GM18867 (cell line): Measurements from ENCODE around the gene CCDC15.

Experiments
- ATAC-seq: cut with Tn5 transposase; IDR thresholded peaks from one replicate; pipeline ENCODE4 v1.9.1; 2021; ENCODE audit warnings: mild to moderate bottlenecking, moderate library complexity; ENCODE audit not compliant: unreplicated experiment

CCDC15 gene

DNA sequence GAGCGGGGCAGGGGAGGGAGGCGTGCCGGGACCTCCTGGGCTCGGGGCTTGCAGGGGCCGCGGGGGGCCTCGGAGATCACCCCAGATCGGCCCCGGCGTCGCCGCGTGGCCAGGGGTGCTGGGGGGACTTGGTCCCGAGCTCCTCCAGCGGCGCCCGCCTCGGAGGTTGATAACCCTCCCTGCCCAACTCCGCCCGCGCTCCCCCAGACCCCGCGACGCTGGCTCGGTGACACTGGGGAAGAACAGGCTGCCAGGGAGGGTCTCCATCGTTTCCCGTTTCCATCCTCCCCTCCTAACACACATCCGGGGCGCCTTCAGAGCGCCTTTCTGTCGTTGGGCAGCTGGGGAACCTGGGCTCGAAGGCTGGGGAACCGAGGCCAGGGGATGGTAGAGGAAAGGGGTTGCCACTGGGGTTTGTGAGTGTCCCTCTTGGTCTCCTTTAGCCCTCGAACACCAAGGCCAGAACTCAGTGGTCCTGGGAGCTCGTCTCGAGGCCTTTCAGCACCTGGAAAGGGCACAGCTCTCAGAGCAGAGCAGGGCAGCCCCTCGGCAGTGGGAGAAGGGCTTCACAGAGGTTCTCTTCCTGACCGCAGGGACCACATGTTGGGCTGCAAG is 109.5 kb downstream of the CCDC15 start:
- peak; percentile 21 for ATAC-seq

DNA sequence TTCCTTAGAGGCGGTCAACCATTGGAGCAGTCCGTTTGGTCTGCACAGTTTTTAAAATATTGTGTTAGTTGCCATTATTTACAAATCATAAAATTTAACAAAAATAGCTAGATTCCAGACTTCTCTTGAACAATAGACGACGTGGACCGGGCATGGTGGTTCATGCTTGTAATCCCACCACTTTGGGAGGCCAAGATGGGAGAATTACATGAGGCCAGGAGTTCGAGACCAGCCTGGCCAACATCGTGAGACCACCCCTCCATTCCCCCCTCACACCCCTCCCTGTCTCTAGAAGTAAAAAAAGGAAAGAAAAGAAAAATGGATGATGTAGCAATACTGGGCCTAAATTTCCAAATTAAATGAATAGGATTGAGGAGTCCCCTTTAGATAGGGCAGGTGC is 110.1 kb downstream of the CCDC15 start:
- ATAC-seq: no peak

GRCh38 chr11:125068368-125068767 is 114.4 kb downstream of the CCDC15 start:
- ATAC-seq: no peak

DNA sequence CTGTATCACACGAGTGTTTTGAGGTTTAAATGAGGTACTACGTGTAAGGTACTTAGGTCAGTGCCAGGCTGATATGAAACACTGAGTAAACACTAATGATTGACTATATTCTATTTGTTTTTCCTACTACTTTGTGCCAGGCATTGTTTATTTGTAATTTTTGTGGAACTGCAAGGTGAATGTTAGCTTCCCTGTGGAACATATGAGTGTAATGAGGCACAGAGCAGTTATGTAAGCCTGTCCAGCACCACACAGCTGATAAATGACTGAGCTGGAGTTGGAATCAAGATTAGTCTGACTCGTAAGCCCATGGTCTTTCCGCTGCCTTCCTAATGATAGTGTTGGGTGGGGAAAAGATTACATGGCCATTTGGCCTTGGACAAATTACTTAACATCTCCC is 115.0 kb downstream of the CCDC15 start:
- no peak for ATAC-seq

GRCh38 chr11:125069796-125070195 is 115.8 kb downstream of the CCDC15 start:
- no peak for ATAC-seq

DNA sequence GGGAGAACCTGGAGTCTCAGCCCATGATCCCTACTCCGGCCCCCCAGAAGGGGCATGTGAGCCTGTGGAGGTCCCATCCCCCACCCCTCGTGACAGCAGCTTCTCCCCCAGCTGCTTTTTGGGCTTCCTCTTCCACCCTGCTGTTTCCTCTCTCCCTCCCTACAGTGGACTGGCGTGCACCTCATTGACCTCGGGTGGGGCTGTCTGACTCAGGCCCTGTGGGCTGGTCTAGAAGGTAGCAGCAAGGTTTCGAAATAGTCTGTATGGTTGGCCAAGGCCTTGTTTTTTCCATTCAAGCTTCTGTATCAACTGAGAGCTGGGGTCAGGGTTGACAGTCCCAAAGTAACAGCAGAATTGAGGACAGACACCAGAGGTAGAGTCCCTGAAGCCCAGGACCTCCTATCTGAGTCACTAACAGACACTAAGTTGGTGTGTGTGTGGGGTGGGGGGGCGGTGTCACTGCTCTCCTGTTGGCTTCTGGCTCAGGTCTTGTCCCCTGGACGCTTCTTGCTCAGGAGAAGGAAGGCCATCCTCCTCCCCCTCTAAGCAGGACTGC is 116.8 kb downstream of the CCDC15 start:
- peak; percentile 66 for ATAC-seq

- ATAC-seq: no peak
These were observed 117.4 kb downstream of the CCDC15 start for GRCh38 chr11:125071435-125071834.

- no peak for ATAC-seq
These were observed 117.8 kb downstream of the CCDC15 start for GRCh38 chr11:125071846-125072217.

DNA sequence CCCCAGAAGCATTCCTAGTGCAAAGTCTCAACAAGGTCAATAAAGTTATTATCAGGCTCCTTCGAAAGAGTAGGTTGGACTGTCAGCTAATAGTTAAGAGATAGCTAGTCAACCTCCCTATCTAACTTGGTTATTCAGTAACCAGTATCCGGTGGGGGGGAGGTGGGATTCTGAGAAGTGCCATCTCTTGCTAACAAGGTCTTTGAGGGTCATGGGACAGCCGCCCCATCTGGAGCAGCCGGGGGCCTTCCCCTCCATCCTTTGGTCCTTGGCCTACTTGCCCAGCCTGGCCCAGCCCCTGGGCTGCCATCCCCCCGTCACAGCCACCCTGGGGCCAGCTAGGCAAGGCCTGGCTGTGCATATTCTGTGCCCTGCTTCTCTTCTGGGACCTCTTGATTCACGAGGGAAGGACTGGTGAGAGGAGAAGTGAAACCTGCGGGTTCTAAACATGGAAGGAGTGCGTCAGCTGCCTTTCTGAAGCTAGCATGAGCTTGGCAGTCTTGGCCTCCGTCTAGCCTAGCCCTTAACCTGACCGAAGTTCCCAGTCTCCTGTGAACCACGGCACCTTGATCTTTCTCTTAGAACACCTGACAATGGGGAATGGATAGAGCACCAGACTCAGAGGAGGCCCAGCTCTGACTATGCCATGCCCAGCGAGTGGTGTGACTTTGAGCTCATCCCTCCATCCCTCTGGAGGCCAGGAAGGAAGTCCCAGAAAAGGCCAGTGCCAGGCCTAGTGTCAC is 118.4 kb downstream of the CCDC15 start:
- peak; percentile 76 for ATAC-seq

- ATAC-seq: no peak
These were observed 119.1 kb downstream of the CCDC15 start for GRCh38 chr11:125072961-125073590.

GRCh38 chr11:125073616-125074483 is 119.8 kb downstream of the CCDC15 start:
- peak; percentile 21 for ATAC-seq

DNA sequence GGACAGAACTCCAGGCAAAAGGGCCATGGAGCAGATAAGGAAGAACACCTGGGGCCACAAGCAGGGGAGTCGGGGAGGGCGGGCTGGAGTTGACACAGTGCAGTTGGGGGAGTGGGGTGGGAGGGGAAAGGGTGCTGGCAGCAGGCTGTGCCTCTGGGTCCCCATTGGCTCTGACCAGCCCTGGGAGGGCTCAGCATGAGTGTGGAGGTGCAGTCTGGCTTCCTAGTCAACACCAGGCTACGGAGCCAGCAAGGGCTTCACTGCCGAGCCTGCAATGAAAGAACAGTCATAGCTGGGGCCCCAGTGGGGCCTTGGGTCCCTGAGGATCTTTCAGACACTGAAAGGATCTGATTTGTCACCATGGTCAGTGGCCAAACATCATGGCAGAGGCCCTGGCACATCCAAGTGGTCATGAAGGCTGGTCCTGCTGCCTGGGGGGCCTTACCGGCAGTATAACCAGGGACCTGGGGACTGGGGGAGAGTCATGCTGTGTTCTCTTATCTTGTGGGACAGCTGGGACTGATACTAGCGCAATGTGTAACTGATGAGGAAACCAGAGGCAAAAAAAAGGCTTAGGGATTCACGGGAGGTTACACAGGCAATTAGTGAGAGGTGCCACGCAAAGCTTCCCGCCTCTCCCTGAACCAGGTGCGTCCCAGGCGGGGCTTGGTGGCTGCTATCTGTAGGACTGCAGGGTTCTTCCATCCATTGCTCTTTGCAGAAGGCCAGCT is 120.7 kb downstream of the CCDC15 start:
- ATAC-seq: no peak

DNA sequence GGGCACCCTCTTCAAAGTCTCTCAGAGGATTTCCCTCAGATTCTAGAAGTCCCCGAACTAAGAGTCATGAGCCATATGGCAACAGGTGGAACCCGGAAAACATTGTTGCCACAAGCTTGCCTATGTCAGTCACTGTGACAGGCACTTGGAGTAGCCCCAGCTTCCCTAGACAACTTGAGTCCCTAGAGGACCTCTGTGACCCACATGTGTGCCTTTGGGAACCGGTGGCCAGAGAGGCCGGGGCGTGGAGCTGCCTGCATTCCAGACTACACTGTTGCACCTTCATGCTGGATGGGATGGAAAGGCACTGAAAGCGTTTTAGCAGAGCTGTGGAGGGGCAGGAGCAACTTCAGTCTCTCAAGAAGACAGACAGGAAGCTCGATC is 121.2 kb downstream of the CCDC15 start:
- no peak for ATAC-seq

- no peak for ATAC-seq
These were observed 121.9 kb downstream of the CCDC15 start for GRCh38 chr11:125075900-125076317.

GRCh38 chr11:125076378-125076945 is 122.5 kb downstream of the CCDC15 start:
- ATAC-seq: no peak

- ATAC-seq: no peak
These were observed 124.0 kb downstream of the CCDC15 start for GRCh38 chr11:125078016-125078415.

DNA sequence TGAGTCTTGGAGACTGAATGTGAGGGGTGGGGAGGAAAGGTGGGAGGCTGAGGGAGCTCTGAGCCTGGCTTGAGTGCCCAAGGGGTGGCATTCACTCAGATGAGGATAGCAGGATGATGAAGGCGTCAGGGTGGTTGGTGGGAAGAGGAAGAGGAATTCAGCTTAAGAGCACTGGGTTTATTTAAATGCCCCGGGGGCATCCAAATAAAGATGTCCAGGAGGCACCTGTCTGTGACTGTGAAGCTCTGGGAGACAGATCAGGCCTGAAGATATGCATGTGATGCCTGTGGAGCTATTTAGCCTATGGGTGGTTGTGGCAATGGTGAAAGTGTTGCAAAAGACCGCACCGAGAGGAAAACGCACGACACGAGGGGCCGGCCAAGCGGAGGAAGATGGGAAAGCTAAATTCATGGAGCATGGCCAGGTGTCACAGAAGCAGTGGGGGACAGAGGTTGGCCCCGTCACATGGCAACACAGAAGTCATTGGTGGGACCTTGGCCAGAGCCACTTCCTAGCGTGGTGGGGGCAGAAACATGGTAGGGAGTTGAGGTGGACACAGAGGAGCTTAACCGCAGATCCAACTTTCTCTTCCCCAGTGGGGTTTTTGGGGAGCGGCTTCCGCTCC is 124.6 kb downstream of the CCDC15 start:
- ATAC-seq: no peak

- no peak for ATAC-seq
These were observed 125.3 kb downstream of the CCDC15 start for GRCh38 chr11:125079151-125079877.
